ENCODE measurements around the gene GPNMB. TPM values are rescaled to one million over a fixed set of nuclear protein-coding genes. Genes with fewer than 3 reads are reported as not detected.

The GPNMB gene
- total and polyA plus RNA-seq, 2 of the 13 experiments (the other 11 are each of a cell fraction or from before 2014, with no cell fraction given) = 1.1 to 1.6 TPM

GRCh38 chr7:23216021-23216420 is 30.6 kb upstream of the GPNMB start (continued):
- TF ChIP-seq NPAS2 (CRISPR knock-in tag; IDR thresholded peaks at IDR 0.05; ENCODE audit: borderline replicate concordance) (no peak), ZMAT5 (CRISPR knock-in tag; IDR thresholded peaks at IDR 0.05; ENCODE audit: borderline replicate concordance, low read depth) (no peak), IKZF5 (CRISPR knock-in tag; IDR thresholded peaks at IDR 0.05) (no peak), ZNF672 (CRISPR knock-in tag; IDR thresholded peaks at IDR 0.05) (no peak), MED8 (CRISPR knock-in tag; IDR thresholded peaks at IDR 0.05; ENCODE audit: insufficient replicate concordance) (no peak), FOXC1 (CRISPR knock-in tag; IDR thresholded peaks at IDR 0.05; ENCODE audit: borderline replicate concordance) (no peak)

GRCh38 chr7:23218196-23218595 is 28.4 kb upstream of the GPNMB start:
- no peak overlapping the region for H2AFZ ChIP-seq (ENCODE audit: low read length)
- intact Hi-C loops (cut with micrococcal nuclease; ENCODE audit: unreplicated experiment) = no loop called here
- no peak overlapping the region for H3K4me2 ChIP-seq (ENCODE audit: low read depth, low read length)
- H3K9me3 ChIP-seq (ENCODE audit: low read length) = no peaks in the 10 kb centered on the region
- POLR2A ChIA-PET = no interaction called here
- no peak overlapping the region for H3K27ac ChIP-seq (ENCODE audit: extremely low read length, insufficient read depth, low read length)
- no peak for ATAC-seq
- H3K4me3 ChIP-seq (replicated peaks in 1 of 3; ENCODE audit: insufficient read depth in 1 of 3, low read depth in 2 of 3, low read length in 3 of 3) = no peak overlapping the region
- in situ Hi-C loops (cut with HindIII; ENCODE audit: extremely low pct_ligation_motif_present, low pct_unique_long_range_greater_than_20kb) = no loop called here
- no peaks in the 10 kb centered on the region for H3K36me3 ChIP-seq (replicated peaks in 1 of 2; ENCODE audit: control insufficient read depth in 1 of 2, insufficient read depth in 2 of 2, low read length in 2 of 2)
- H3K9ac ChIP-seq (ENCODE audit: insufficient read depth, low read depth, low read length) = no peak overlapping the region
- CTCF ChIA-PET (ENCODE audit: low intra/inter-chr PET ratio, low total read pairs) = no interaction called here
- peaks cover 10% of the 10 kb centered on the region; the same call in 1 of the 2 replicates for H3K4me1 ChIP-seq (ENCODE audit: insufficient read depth, low read length)
- DNase-seq (ENCODE audit: low spot score) = no peak
- WGBS (ENCODE audit: low lambda C conversion rate) = 0% methylated on average over 3 of the region's 3 CpGs
- FAIRE-seq = no peak
- H3K79me2 ChIP-seq (ENCODE audit: insufficient read depth, low read length) = no peaks in the 10 kb centered on the region
- TF ChIP-seq ZSCAN31 (CRISPR knock-in tag; IDR thresholded peaks at IDR 0.05; ENCODE audit: low read depth) (no peak), ZNF776 (CRISPR knock-in tag; IDR thresholded peaks at IDR 0.05) (no peak), NFKB2 (CRISPR knock-in tag; IDR thresholded peaks at IDR 0.05; ENCODE audit: borderline replicate concordance) (no peak), ZFAT (CRISPR knock-in tag; conservative IDR thresholded peaks at IDR 0.05) (no peak), SNAPC2 (CRISPR knock-in tag; IDR thresholded peaks at IDR 0.05) (no peak), USF2 (IDR thresholded peaks at IDR 0.05; ENCODE audit: low read depth, low read length) (no peak), USF2 (CRISPR knock-in tag; IDR thresholded peaks at IDR 0.05; ENCODE audit: borderline replicate concordance) (no peak), ZNF10 (CRISPR knock-in tag; IDR thresholded peaks at IDR 0.05; ENCODE audit: borderline replicate concordance, low read depth) (no peak), ZNF512B (CRISPR knock-in tag; IDR thresholded peaks at IDR 0.05; ENCODE audit: borderline replicate concordance) (no peak), BHLHE40 (IDR thresholded peaks at IDR 0.05; ENCODE audit: low read length) (no peak), SNAI1 (CRISPR knock-in tag; IDR thresholded peaks at IDR 0.05; ENCODE audit: borderline replicate concordance) (no peak)
- peaks cover 0 to 4% of the 10 kb centered on the region in 2 experiments; a peak in 2 of 5 replicates for H3K27me3 ChIP-seq (ENCODE audit: control insufficient read depth in 1 of 2, insufficient read depth in 2 of 2, low read length in 2 of 2)
- BruUV-seq (replicated peaks) = no TSS peak
- no peaks in the 10 kb centered on the region for H4K20me1 ChIP-seq (ENCODE audit: insufficient read depth, low read length)

Measured in HepG2 (cell line).